GM12892 (cell line): Measurements from ENCODE around the gene MACROD2.

Source experiments
- DNase-seq: peaks from one replicate; pipeline ENCODE4 v3.0.0; 2011; ENCODE audit not compliant: insufficient read length
- FAIRE-seq: peaks from 2 replicates; lab custom pipeline; 2011; peaks lifted over from hg19 to GRCh38; lab: Jason Lieb, UNC
- POLR2A ChIP-seq: IDR thresholded peaks from 2 replicates; pipeline ENCODE4 v1.6.1; 2011; ENCODE audit warnings: low read depth, low read length, control low read depth
- POLR2AphosphoS5 ChIP-seq: IDR thresholded peaks from 2 replicates; pipeline ENCODE4 v1.6.1; 2011; ENCODE audit warnings: low read depth, low read length, control low read depth
- TAF1 ChIP-seq: IDR thresholded peaks from 2 replicates; pipeline ENCODE4 v1.6.1; 2011; ENCODE audit warnings: low read depth, mild to moderate bottlenecking, control low read depth, low read length, borderline replicate concordance

MACROD2 gene

GRCh38 chr20:14375416-14375985 lies 380.2 kb downstream of the MACROD2 start:
- TF ChIP-seq TAF1 (no peak), POLR2AphosphoS5 (no peak), POLR2A (no peak)
- FAIRE-seq (no peak), DNase-seq (no peak)

GRCh38 chr20:14378326-14378725 lies 383.0 kb downstream of the MACROD2 start:
- FAIRE-seq (no peak), DNase-seq (no peak)
- TF ChIP-seq POLR2A (no peak), TAF1 (no peak), POLR2AphosphoS5 (no peak)

- no peak for DNase-seq
- FAIRE-seq, result no peak
- TF ChIP-seq POLR2AphosphoS5 (no peak), POLR2A (no peak), TAF1 (no peak)
Observed at GRCh38 chr20:14383335-14383734, 388.0 kb downstream of the MACROD2 start.

- TF ChIP-seq POLR2AphosphoS5 (no peak), POLR2A (no peak), TAF1 (no peak)
- no peak for DNase-seq
- FAIRE-seq, result no peak
Observed at GRCh38 chr20:14384416-14385175, 389.3 kb downstream of the MACROD2 start.

- FAIRE-seq, result no peak
- TF ChIP-seq TAF1 (no peak), POLR2A (no peak), POLR2AphosphoS5 (no peak)
- DNase-seq, result no peak
Observed at GRCh38 chr20:14385176-14385740, 389.9 kb downstream of the MACROD2 start.

GRCh38 chr20:14386726-14387125 lies 391.4 kb downstream of the MACROD2 start:
- FAIRE-seq, result no peak
- TF ChIP-seq TAF1, result no peak
- TF ChIP-seq POLR2AphosphoS5, result no peak
- TF ChIP-seq POLR2A, result no peak
- no peak for DNase-seq

GRCh38 chr20:14401479-14402138 lies 406.3 kb downstream of the MACROD2 start:
- FAIRE-seq (no peak), DNase-seq (no peak)
- TF ChIP-seq POLR2A (no peak), TAF1 (no peak), POLR2AphosphoS5 (no peak)

GRCh38 chr20:14404515-14404914 lies 409.2 kb downstream of the MACROD2 start:
- DNase-seq (no peak), FAIRE-seq (no peak)
- no peak for TF ChIP-seq TAF1

- FAIRE-seq (no peak), DNase-seq (no peak)
- TF ChIP-seq POLR2A (no peak), POLR2AphosphoS5 (no peak), TAF1 (no peak)
Observed at GRCh38 chr20:14406495-14406894, 411.2 kb downstream of the MACROD2 start.

GRCh38 chr20:14407336-14407735 lies 412.0 kb downstream of the MACROD2 start:
- FAIRE-seq, result no peak
- DNase-seq, result no peak
- no peak for TF ChIP-seq POLR2A
- no peak for TF ChIP-seq POLR2AphosphoS5
- TF ChIP-seq TAF1, result no peak

GRCh38 chr20:14410869-14411555 lies 415.7 kb downstream of the MACROD2 start:
- no peak for FAIRE-seq
- no peak for DNase-seq
- no peak for TF ChIP-seq TAF1
- TF ChIP-seq POLR2A, result no peak
- no peak for TF ChIP-seq POLR2AphosphoS5
